ENCODE data around the gene JAG2.

Gene JAG2

GRCh38 chr14:105185001-105185400, 16.4 kb upstream of the JAG2 start:
- TF ChIP-seq, protein P1, sequence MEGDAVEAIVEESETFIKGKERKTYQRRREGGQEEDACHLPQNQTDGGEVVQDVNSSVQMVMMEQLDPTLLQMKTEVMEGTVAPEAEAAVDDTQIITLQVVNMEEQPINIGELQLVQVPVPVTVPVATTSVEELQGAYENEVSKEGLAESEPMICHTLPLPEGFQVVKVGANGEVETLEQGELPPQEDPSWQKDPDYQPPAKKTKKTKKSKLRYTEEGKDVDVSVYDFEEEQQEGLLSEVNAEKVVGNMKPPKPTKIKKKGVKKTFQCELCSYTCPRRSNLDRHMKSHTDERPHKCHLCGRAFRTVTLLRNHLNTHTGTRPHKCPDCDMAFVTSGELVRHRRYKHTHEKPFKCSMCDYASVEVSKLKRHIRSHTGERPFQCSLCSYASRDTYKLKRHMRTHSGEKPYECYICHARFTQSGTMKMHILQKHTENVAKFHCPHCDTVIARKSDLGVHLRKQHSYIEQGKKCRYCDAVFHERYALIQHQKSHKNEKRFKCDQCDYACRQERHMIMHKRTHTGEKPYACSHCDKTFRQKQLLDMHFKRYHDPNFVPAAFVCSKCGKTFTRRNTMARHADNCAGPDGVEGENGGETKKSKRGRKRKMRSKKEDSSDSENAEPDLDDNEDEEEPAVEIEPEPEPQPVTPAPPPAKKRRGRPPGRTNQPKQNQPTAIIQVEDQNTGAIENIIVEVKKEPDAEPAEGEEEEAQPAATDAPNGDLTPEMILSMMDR (IDR thresholded peaks at IDR 0.05; ENCODE audit: low read depth, low read length, missing control alignments): no peak
- H3K4me3 ChIP-seq (ENCODE audit: low read depth, low read length): no peak overlapping the region
- no peak for DNase-seq (ENCODE audit: low read depth)
- in situ Hi-C loops (cut with HindIII; ENCODE audit: low sequenced_read_pairs): loop anchor here (25.0 kb wide), 1 partner anchor 102 kb away; no protein-coding TSS in a partner anchor

- no peak overlapping the region for H3K4me3 ChIP-seq (ENCODE audit: low read depth, low read length)
- TF ChIP-seq, protein P1 (IDR thresholded peaks at IDR 0.05; ENCODE audit: low read depth, low read length, missing control alignments): no peak
- in situ Hi-C loops (cut with HindIII; ENCODE audit: low sequenced_read_pairs): loop anchor here (25.0 kb wide), 1 partner anchor 103 kb away; no protein-coding TSS in a partner anchor
- DNase-seq (ENCODE audit: low read depth): no peak
Observed at GRCh38 chr14:105184461-105184860, 15.9 kb upstream of the JAG2 start.

GRCh38 chr14:105182296-105183020, 13.9 kb upstream of the JAG2 start:
- in situ Hi-C loops (cut with HindIII; ENCODE audit: low sequenced_read_pairs): loop anchor here (25.0 kb wide), 1 partner anchor 105 kb away; no protein-coding TSS in a partner anchor
- TF ChIP-seq, protein P1 (IDR thresholded peaks at IDR 0.05; ENCODE audit: low read depth, low read length, missing control alignments): no peak
- DNase-seq (ENCODE audit: low read depth): no peak
- H3K4me3 ChIP-seq (ENCODE audit: low read depth, low read length): no peak overlapping the region

GRCh38 chr14:105181549-105182295, 13.1 kb upstream of the JAG2 start:
- in situ Hi-C loops (cut with HindIII; ENCODE audit: low sequenced_read_pairs): loop anchor here (25.0 kb wide), 1 partner anchor 106 kb away; no protein-coding TSS in a partner anchor
- peak overlapping the region; percentile 18 for H3K4me3 ChIP-seq (ENCODE audit: low read depth, low read length)
- TF ChIP-seq, protein P1 (IDR thresholded peaks at IDR 0.05; ENCODE audit: low read depth, low read length, missing control alignments): no peak
- DNase-seq (ENCODE audit: low read depth): no peak

DNA sequence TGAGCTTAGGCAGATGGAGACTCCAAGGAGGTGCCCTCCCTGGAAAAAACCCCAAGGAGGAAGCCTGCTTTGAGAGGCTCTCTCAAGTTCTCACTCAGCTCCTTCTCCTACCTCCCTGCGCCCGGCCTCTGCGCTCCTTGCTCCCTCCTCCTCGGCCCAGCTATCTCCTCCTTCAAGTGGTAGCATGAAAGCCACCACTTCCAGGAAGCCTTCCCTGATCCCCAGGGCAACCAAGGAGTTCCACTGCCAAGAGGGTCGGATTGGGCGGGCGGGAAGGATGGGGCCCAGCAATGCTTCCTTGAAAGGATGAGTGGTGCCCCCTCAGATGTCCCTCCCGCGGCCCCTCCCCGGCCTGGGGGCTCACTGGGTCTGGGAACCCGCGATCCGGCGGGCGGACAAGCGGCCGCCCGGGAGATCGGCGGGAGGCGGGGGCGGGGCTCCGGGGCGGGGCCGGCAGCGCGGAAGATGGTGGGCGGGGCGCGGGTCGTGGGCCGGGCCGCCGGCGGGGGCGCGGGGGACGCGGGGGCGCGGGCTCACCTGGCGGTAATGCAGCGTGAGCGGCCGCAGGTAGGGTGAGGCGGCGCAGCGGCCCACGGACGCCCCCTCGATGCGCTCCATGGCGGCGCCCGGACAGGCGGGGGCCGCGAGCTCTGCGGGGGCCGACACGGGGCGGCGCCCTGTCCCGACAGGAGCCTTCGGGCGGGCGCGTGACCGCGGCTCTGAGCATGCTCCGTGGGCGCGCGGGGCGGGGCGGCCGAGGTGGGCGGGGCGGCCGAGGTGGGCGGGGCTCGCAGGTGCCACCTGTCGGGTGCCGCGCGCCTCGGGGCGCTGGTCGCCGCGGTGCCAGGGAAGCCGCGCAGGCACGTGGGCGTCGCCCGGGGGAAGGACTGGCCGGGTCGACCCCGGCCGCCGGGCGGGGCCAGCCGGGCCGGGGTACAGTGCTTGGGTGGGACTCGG, 12.3 kb upstream of the JAG2 start, which contains the start of gene NUDT14:
NUDT14 (minus strand) TSS at position 721 of the 957 bp plus-strand sequence; CDS start at position 618, 103 bp downstream.
- TF ChIP-seq, protein P1 (IDR thresholded peaks at IDR 0.05; ENCODE audit: low read depth, low read length, missing control alignments): no peak
- DNase-seq (ENCODE audit: low read depth): no peak
- in situ Hi-C loops (cut with HindIII; ENCODE audit: low sequenced_read_pairs): loop anchor here (25.0 kb wide), 1 partner anchor 106 kb away; no protein-coding TSS in a partner anchor
- peak within 1 kb of the TSS; percentile 40 for H3K4me3 ChIP-seq (ENCODE audit: low read depth, low read length)

All from astrocyte of the cerebellum (primary cell).